Fibroblast of pulmonary artery (primary cell): ENCODE results near the gene TTC1.

Experiments used
- DNase-seq: peaks from one replicate; pipeline ENCODE4 v3.0.0-alpha.2; 2010; ENCODE audit warnings: low read depth
- H3K4me3 ChIP-seq: replicated peaks from 2 replicates; pipeline ENCODE4 v1.5.1; 2011; ENCODE audit warnings: low read depth, mild to moderate bottlenecking, control low read depth, low read length, moderate library complexity
- CTCF ChIP-seq: IDR thresholded peaks from 2 replicates; pipeline ENCODE4 v1.5.1; 2011; ENCODE audit warnings: mild to moderate bottlenecking, control low read depth, low read length, inconsistent platforms; ENCODE audit errors: missing control alignments

The TTC1 gene

GRCh38 chr5:160081495-160081894, 72.6 kb downstream of the TTC1 start:
- no peak for DNase-seq
- TF ChIP-seq CTCF: no peak
- no peak overlapping the region for H3K4me3 ChIP-seq

- peak; percentile 79 for DNase-seq
- H3K4me3 ChIP-seq: no peak overlapping the region
- no peak for TF ChIP-seq CTCF
These were observed 73.9 kb downstream of the TTC1 start for GRCh38 chr5:160082614-160083500.

- TF ChIP-seq CTCF: no peak
- H3K4me3 ChIP-seq: no peak overlapping the region
- no peak for DNase-seq
These were observed 74.6 kb downstream of the TTC1 start for GRCh38 chr5:160083501-160083900.

- no peak for DNase-seq
- no peak for TF ChIP-seq CTCF
- no peak overlapping the region for H3K4me3 ChIP-seq
These were observed 75.2 kb downstream of the TTC1 start for GRCh38 chr5:160084144-160084543.

GRCh38 chr5:160087199-160087598, 78.3 kb downstream of the TTC1 start:
- DNase-seq: no peak
- no peak overlapping the region for H3K4me3 ChIP-seq
- TF ChIP-seq CTCF: no peak

- H3K4me3 ChIP-seq: no peak overlapping the region
- DNase-seq: no peak
- TF ChIP-seq CTCF: no peak
These were observed 79.9 kb downstream of the TTC1 start for GRCh38 chr5:160088805-160089204.

GRCh38 chr5:160089531-160089930, 80.6 kb downstream of the TTC1 start:
- no peak for TF ChIP-seq CTCF

More at GRCh38 chr5:160089531-160089930, 80.6 kb downstream of the TTC1 start:
- no peak overlapping the region for H3K4me3 ChIP-seq
- peak; percentile 50 for DNase-seq
